ENCODE measurements around the gene ARHGAP9. TPM values are rescaled to one million over a fixed set of nuclear protein-coding genes. Genes with fewer than 3 reads are reported as not detected.
A peak's percentile ranks its signal among the peaks of the same experiment; 100 is the strongest.

ARHGAP9 gene
- total RNA-seq, 6 experiments from 2014 or later: 3.5 to 11.0 (median 6.8) TPM

DNA sequence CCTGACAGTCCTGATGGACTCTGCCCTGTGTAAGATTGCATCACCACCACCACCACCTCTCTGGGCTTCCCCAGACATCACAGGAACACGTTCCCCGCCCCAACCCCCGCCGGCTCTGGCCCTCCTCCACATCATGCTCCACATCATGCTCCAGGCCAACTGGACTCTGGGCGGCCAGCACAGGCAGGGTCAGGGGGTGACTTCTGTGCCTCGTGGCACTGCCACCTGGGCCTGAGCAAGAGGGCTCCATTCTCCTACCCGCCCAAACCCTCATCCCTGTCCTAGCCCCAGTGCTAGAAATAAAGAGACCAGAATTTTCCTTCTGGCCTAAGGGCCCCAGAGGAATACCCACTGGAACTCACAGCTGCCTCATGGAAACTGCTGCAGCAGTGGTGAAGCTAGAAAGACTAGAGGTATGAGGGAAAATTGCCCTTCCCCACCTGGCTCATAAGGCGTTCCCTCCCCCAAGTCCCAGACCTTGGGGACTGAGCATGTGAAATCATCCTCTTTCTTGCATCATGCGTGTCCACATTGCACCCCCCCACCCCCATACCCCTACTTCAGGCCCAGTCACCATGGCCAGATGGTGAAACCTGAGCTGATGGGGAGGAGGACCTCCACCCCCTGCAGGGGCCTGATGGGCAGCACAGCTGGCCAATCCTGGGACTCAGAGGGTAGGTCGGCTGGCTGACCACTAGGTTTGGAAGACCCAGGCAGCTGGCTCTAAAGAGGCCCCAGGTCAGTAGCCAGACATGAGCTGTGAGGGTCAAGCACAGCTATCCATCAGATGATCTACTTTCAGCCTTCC is 24.9 kb downstream of the ARHGAP9 start, which contains the start of gene INHBE:
Gene INHBE (plus strand): TSS at position 742 of the 808 bp plus-strand sequence. CDS start 230 bp downstream, outside the sequence.
- H3K4me3 ChIP-seq: peak within 1 kb of the TSS; percentile 64 to 77 (median 66)
- TF ChIP-seq, protein P1, sequence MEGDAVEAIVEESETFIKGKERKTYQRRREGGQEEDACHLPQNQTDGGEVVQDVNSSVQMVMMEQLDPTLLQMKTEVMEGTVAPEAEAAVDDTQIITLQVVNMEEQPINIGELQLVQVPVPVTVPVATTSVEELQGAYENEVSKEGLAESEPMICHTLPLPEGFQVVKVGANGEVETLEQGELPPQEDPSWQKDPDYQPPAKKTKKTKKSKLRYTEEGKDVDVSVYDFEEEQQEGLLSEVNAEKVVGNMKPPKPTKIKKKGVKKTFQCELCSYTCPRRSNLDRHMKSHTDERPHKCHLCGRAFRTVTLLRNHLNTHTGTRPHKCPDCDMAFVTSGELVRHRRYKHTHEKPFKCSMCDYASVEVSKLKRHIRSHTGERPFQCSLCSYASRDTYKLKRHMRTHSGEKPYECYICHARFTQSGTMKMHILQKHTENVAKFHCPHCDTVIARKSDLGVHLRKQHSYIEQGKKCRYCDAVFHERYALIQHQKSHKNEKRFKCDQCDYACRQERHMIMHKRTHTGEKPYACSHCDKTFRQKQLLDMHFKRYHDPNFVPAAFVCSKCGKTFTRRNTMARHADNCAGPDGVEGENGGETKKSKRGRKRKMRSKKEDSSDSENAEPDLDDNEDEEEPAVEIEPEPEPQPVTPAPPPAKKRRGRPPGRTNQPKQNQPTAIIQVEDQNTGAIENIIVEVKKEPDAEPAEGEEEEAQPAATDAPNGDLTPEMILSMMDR (IDR thresholded peaks at IDR 0.05): peak in 2 of 4 donors; percentile 12 to 16
- TF ChIP-seq POLR2A (IDR thresholded peaks at IDR 0.05): peak; percentile 94
- 18% methylated on average over 2 of the region's 10 CpGs for WGBS (ENCODE audit: insufficient coverage, low coverage, low lambda C conversion rate, missing lambda C conversion rate)
- DNase-seq: peak; percentile 94 to 98 (median 95)
- H3K27ac ChIP-seq: peak within 1 kb of the TSS; percentile 83 to 87 (median 85)
- no peaks in the 10 kb centered on the region for H3K27me3 ChIP-seq
- ATAC-seq: peak; percentile 34 to 68 (median 56)
- H3K36me3 ChIP-seq: no peaks in the 10 kb centered on the region
- H3K9me3 ChIP-seq: no peaks in the 10 kb centered on the region
- H3K4me1 ChIP-seq: peaks cover 0 to 72% (median 21%) of the 10 kb centered on the region in 4 donors
- intact Hi-C loops (cut with DNase I): loop anchor here in 1 of 2 donors (2.0 kb wide), 1 partner anchor 20 kb away; the partner anchor contains the start of gene INHBC

DNA sequence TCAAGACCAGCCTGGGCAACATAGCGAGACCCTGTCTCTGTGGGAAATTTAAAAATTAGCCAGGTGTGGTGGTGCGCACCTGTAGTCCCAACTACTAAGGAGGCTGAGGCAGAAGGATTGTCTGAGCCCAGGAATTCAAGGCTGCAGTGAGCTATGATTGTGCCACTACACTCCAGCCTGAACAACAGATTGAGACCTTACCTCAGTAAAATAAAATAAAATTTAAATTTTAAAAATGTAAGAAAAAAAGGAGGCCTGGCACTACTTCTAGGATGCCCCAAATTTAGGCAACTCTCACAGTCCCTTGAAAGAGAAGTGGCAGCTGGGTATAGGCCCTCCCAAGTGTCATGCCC is 25.5 kb downstream of the ARHGAP9 start:
- no peaks in the 10 kb centered on the region for H3K27me3 ChIP-seq
- H3K36me3 ChIP-seq: no peaks in the 10 kb centered on the region
- peak overlapping the region; percentile 71 to 83 (median 72) for H3K27ac ChIP-seq
- H3K4me3 ChIP-seq: no peak overlapping the region
- no peak for TF ChIP-seq POLR2A (IDR thresholded peaks at IDR 0.05)
- TF ChIP-seq, protein P1 (IDR thresholded peaks at IDR 0.05): no peak
- WGBS (ENCODE audit: insufficient coverage, low coverage, low lambda C conversion rate, missing lambda C conversion rate): 65% methylated on average over 2 of the region's 2 CpGs
- intact Hi-C loops (cut with DNase I): loop anchor here in 1 of 2 donors (2.0 kb wide), 1 partner anchor 19 kb away; the partner anchor contains the start of gene INHBC
- ATAC-seq (no peak), DNase-seq (no peak)
- H3K4me1 ChIP-seq: peaks cover 0 to 77% (median 23%) of the 10 kb centered on the region in 4 donors
- no peaks in the 10 kb centered on the region for H3K9me3 ChIP-seq

DNA sequence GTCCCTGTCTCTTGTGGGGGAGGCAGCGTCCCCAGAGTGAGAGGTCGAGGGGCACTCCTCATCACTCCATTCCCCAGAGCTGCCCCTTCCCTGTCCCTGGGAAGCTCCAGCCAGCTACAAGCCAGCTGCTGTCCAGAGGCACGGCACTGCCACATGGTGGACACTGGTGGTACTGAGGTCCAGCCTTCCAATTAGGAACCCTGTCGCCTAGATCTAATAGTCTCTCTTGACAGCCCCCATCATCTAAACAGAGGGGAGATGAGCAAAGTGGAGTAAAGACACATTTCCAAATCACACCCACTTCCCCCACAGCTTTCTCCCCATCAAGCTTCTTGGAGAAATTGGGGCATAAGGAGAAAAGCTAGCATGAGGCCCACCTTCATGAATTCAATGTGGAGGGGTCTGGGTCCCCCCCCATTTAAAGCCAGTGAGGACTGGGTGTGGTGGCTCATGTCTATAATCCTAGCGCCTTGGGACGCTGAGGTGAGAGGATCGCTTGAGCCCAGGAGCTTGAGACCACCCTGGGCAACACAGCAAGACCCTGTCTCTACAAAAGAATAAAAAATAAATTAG is 26.6 kb downstream of the ARHGAP9 start:
- TF ChIP-seq, protein P1 (IDR thresholded peaks at IDR 0.05): peak; percentile 92 to 94 (median 94)
- TF ChIP-seq POLR2A (IDR thresholded peaks at IDR 0.05): no peak
- intact Hi-C loops (cut with DNase I): no loop called here
- Histone ChIP-seq H3K4me3 (no peak overlapping the region), H3K9me3 (no peaks in the 10 kb centered on the region), H3K4me1 (peaks cover 0 to 74% (median 23%) of the 10 kb centered on the region in 4 donors), H3K36me3 (no peaks in the 10 kb centered on the region), H3K27me3 (no peaks in the 10 kb centered on the region), H3K27ac (peak overlapping the region; percentile 71 to 83 (median 72))
- WGBS (ENCODE audit: insufficient coverage, low coverage, low lambda C conversion rate, missing lambda C conversion rate): 22% methylated on average over 7 of the region's 7 CpGs
- peak; percentile 85 to 86 (median 85) for DNase-seq
- peak; percentile 34 to 49 (median 44) for ATAC-seq

DNA sequence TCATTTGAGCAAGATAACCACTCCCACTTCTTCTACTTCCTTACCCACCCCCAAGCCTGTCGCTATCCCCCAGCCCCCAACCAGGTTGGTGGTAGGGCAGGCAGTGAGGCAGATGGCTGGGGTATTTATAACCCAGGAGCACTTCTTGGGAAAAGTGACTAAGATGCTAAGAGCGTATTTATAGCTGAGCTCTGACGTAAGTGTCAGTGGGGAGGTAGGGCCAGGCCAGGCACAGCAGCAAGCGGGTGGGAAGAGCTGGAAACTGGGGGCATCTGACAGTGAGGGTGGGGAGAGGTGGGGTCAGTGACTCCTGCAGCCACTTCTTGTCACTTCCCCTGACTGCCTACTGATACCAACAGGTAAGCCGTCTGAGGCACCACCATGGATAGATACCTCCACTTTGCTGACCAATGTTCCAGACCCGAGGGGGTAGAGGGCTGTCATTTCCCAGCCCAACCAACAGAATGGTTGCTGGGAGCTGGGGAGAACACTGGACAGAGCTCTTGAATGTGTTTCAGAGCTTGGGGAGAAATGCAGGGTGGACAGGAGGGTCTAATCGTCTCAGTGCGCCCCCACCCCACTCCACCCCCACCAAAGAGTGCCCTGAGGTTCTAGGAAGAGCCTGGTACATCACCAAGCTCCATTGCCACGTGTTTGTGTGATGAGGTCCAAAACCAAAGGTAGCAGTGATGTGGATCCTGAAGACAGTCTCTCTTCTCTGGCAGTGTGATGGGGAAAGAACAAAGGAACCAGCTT is 27.3 kb downstream of the ARHGAP9 start:
- H3K27me3 ChIP-seq: no peaks in the 10 kb centered on the region
- intact Hi-C loops (cut with DNase I): no loop called here
- peak overlapping the region; percentile 71 to 83 (median 72) for H3K27ac ChIP-seq
- 10% methylated on average over 7 of the region's 9 CpGs for WGBS (ENCODE audit: insufficient coverage, low coverage, low lambda C conversion rate, missing lambda C conversion rate)
- peaks cover 0 to 68% (median 23%) of the 10 kb centered on the region in 4 donors for H3K4me1 ChIP-seq
- H3K36me3 ChIP-seq: no peaks in the 10 kb centered on the region
- ATAC-seq (peak in 2 of 4 donors; percentile 2 to 13), DNase-seq (peak in 2 of 3 donors; percentile 56 to 61)
- no peak for TF ChIP-seq POLR2A (IDR thresholded peaks at IDR 0.05)
- TF ChIP-seq, protein P1 (IDR thresholded peaks at IDR 0.05): no peak
- no peak overlapping the region for H3K4me3 ChIP-seq
- H3K9me3 ChIP-seq: no peaks in the 10 kb centered on the region
